Neural cell (in vitro differentiated cells): Measurements from ENCODE around the gene CHCHD3. TPM values are rescaled to one million over a fixed set of nuclear protein-coding genes. Genes with fewer than 3 reads are reported as not detected.

Experiments
- H2AFZ ChIP-seq: fragments of 200-600, 300-800 bp; sonication (generic), shearing (Covaris generic); 2 replicates; pipeline ENCODE4 v1.6.0; 2014; ENCODE audit warnings: low read depth, mild to moderate bottlenecking, antibody characterized with exemption, low read length, moderate library complexity
- H3F3A ChIP-seq: fragments of 200-600 bp; shearing (Covaris generic); 2 replicates; pipeline ENCODE4 v1.6.1; 2016; ENCODE audit warnings: mild to moderate bottlenecking, moderate library complexity, mixed read lengths, antibody characterized with exemption, low read length; ENCODE audit not compliant: insufficient read depth, poor library complexity, severe bottlenecking
- H3K27ac ChIP-seq: fragments of 200-600, 300-800 bp; sonication (generic), shearing (Covaris generic); 2 replicates; pipeline ENCODE4 v1.5.1; 2014; ENCODE audit warnings: mild to moderate bottlenecking, low read length, moderate library complexity
- H3K27me3 ChIP-seq: fragments of 300-800, 200-600 bp; sonication (generic), shearing (Covaris generic); 2 replicates; pipeline ENCODE4 v1.6.0; 2014; ENCODE audit warnings: mild to moderate bottlenecking, low read depth, low read length, moderate library complexity; ENCODE audit not compliant: insufficient read depth
- H3K36me3 ChIP-seq: fragments of 300-800, 200-600 bp; sonication (generic), shearing (Covaris generic); 2 replicates; pipeline ENCODE4 v1.5.1; 2014; ENCODE audit warnings: mild to moderate bottlenecking, antibody characterized with exemption, low read length, moderate library complexity; ENCODE audit not compliant: insufficient read depth
- H3K4me2 ChIP-seq: fragments of 300-800, 200-600 bp; sonication (generic), shearing (Covaris generic); 2 replicates; pipeline ENCODE4 v1.6.0; 2014; ENCODE audit warnings: mild to moderate bottlenecking, low read length
- H3K4me3 ChIP-seq: fragments of 300-800, 200-600 bp; sonication (generic), shearing (Covaris generic); 2 replicates; pipeline ENCODE4 v1.5.1; 2014; ENCODE audit warnings: mild to moderate bottlenecking, low read length, moderate library complexity
- H3K79me2 ChIP-seq: fragments of 200-600 bp; shearing (Covaris generic); replicated peaks from 2 replicates; pipeline ENCODE4 v1.6.0; 2014; ENCODE audit warnings: mild to moderate bottlenecking, low read length, moderate library complexity; ENCODE audit not compliant: insufficient read depth
- H3K9ac ChIP-seq: fragments of 300-800, 200-600 bp; sonication (generic), shearing (Covaris generic); 2 replicates; pipeline ENCODE4 v1.6.1; 2016; ENCODE audit warnings: mild to moderate bottlenecking, low read length, mixed read lengths
- H3K9me2 ChIP-seq: fragments of 200-600 bp; shearing (Covaris generic); 2 replicates; pipeline ENCODE4 v1.6.1; 2016; ENCODE audit warnings: mild to moderate bottlenecking, low read length, mixed read lengths; ENCODE audit not compliant: insufficient read depth
- H3K9me3 ChIP-seq: fragments of 200-600, 300-800 bp; sonication (generic), shearing (Covaris generic); 2 replicates; pipeline ENCODE4 v1.6.1; 2016; ENCODE audit warnings: mild to moderate bottlenecking, mixed run types, low read length, moderate library complexity, mixed read lengths
- H4K20me1 ChIP-seq: fragments of 200-600 bp; shearing (Covaris generic); 2 replicates; pipeline ENCODE4 v1.6.1; 2016; ENCODE audit warnings: mild to moderate bottlenecking, mixed run types; ENCODE audit not compliant: insufficient read depth
- CTCF ChIP-seq: fragments of 450-650 bp; IDR thresholded peaks from 2 replicates; pipeline ENCODE4 v1.5.1; 2014; ENCODE audit warnings: antibody characterized with exemption, mild to moderate bottlenecking, moderate library complexity; ENCODE audit not compliant: poor library complexity, severe bottlenecking
- EZH2 ChIP-seq: fragments of 200-600, 300-800 bp; shearing (Covaris generic), sonication (generic); IDR thresholded peaks from 2 replicates; pipeline ENCODE4 v1.6.1; 2014; ENCODE audit warnings: antibody characterized with exemption, low read length, borderline replicate concordance, mild to moderate bottlenecking; ENCODE audit not compliant: insufficient read depth, poor library complexity, severe bottlenecking
- RAD21 ChIP-seq: fragments of 450-650 bp; conservative IDR thresholded peaks from 2 replicates; pipeline ENCODE4 v1.6.1; 2014; ENCODE audit warnings: antibody characterized with exemption, mild to moderate bottlenecking, moderate library complexity
- SMC3 ChIP-seq: fragments of 450-650 bp; conservative IDR thresholded peaks from 2 replicates; pipeline ENCODE4 v1.6.1; 2014; ENCODE audit warnings: antibody characterized with exemption, mild to moderate bottlenecking, moderate library complexity; ENCODE audit not compliant: poor library complexity
- TAF1 ChIP-seq: IDR thresholded peaks from 2 replicates; pipeline ENCODE4 v1.6.1; 2012; ENCODE audit warnings: low read depth
- polyA plus RNA-seq: library from polyadenylated mRNA; depleted of rRNA; stranded (reverse); fragments of >200 nt; gene quantifications from 2 replicates; pipeline ENCODE4 v1.2.3, GENCODE V29; 2014
- small RNA-seq, 3 experiments: library from RNA; depleted of rRNA; stranded (forward); fragments of <200 nt; gene quantifications; one replicate each; pipeline ENCODE3, GENCODE V24; 2012
- TF ChIP-seq, protein P1 (sequence below): IDR thresholded peaks from 2 replicates; pipeline ENCODE4 v1.6.1; 2012; ENCODE audit warnings: borderline replicate concordance

CHCHD3 gene
- polyA plus RNA-seq, 1 donor from 2014 or later, result 89.9 TPM

GRCh38 chr7:132738254-132738653 is 343.6 kb downstream of the CHCHD3 start:
- Histone ChIP-seq H3K36me3 (no peaks in the 10 kb centered on the region), H3K9me2 (no peaks in the 10 kb centered on the region), H3K9me3 (no peaks in the 10 kb centered on the region), H3K4me2 (no peak overlapping the region), H3F3A (no peaks in the 10 kb centered on the region), H3K9ac (no peak overlapping the region), H3K4me3 (no peak overlapping the region), H2AFZ (no peak overlapping the region), H3K27me3 (no peaks in the 10 kb centered on the region), H3K79me2 (no peaks in the 10 kb centered on the region), H4K20me1 (no peaks in the 10 kb centered on the region), H3K27ac (no peak overlapping the region)
- no peak for TF ChIP-seq EZH2

- Histone ChIP-seq H3F3A (no peaks in the 10 kb centered on the region), H3K27me3 (no peaks in the 10 kb centered on the region), H3K9ac (no peak overlapping the region), H3K27ac (no peak overlapping the region), H3K4me2 (no peak overlapping the region), H3K79me2 (no peaks in the 10 kb centered on the region), H3K4me3 (no peak overlapping the region), H3K9me2 (no peaks in the 10 kb centered on the region), H4K20me1 (no peaks in the 10 kb centered on the region), H3K9me3 (no peaks in the 10 kb centered on the region), H2AFZ (no peak overlapping the region), H3K36me3 (no peaks in the 10 kb centered on the region)
- TF ChIP-seq CTCF, result no peak
- TF ChIP-seq TAF1, result no peak
- TF ChIP-seq, protein P1, sequence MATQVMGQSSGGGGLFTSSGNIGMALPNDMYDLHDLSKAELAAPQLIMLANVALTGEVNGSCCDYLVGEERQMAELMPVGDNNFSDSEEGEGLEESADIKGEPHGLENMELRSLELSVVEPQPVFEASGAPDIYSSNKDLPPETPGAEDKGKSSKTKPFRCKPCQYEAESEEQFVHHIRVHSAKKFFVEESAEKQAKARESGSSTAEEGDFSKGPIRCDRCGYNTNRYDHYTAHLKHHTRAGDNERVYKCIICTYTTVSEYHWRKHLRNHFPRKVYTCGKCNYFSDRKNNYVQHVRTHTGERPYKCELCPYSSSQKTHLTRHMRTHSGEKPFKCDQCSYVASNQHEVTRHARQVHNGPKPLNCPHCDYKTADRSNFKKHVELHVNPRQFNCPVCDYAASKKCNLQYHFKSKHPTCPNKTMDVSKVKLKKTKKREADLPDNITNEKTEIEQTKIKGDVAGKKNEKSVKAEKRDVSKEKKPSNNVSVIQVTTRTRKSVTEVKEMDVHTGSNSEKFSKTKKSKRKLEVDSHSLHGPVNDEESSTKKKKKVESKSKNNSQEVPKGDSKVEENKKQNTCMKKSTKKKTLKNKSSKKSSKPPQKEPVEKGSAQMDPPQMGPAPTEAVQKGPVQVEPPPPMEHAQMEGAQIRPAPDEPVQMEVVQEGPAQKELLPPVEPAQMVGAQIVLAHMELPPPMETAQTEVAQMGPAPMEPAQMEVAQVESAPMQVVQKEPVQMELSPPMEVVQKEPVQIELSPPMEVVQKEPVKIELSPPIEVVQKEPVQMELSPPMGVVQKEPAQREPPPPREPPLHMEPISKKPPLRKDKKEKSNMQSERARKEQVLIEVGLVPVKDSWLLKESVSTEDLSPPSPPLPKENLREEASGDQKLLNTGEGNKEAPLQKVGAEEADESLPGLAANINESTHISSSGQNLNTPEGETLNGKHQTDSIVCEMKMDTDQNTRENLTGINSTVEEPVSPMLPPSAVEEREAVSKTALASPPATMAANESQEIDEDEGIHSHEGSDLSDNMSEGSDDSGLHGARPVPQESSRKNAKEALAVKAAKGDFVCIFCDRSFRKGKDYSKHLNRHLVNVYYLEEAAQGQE, result no peak
- TF ChIP-seq RAD21, result no peak
- no peak for TF ChIP-seq EZH2
- no peak for TF ChIP-seq SMC3
Measured at GRCh38 chr7:132735476-132735875, 346.4 kb downstream of the CHCHD3 start.

Small RNAs within 50 kb of the gene (small RNA-seq; reads per million reads assigned to genes)
- gene RF00218 (0 to 0.16 (median 0.03) reads per million in 3 experiments), gene RNU6-92P (0 reads per million in 3 experiments)

Other genes with a start within 250 kb of the CHCHD3 start
- gene EXOC4, start 171.0 kb upstream of the CHCHD3 start, polyA plus RNA-seq, result 36.5 and 42.1 TPM in 2 replicates